HCEC 1CT (cell line): ENCODE measurements around the gene FAM199X.
A peak's percentile ranks its signal among the peaks of the same experiment; 100 is the strongest.

Experiments
- DNase-seq: peaks from one replicate; pipeline ENCODE4 v3.0.0-alpha.2; 2017

Gene FAM199X

DNA sequence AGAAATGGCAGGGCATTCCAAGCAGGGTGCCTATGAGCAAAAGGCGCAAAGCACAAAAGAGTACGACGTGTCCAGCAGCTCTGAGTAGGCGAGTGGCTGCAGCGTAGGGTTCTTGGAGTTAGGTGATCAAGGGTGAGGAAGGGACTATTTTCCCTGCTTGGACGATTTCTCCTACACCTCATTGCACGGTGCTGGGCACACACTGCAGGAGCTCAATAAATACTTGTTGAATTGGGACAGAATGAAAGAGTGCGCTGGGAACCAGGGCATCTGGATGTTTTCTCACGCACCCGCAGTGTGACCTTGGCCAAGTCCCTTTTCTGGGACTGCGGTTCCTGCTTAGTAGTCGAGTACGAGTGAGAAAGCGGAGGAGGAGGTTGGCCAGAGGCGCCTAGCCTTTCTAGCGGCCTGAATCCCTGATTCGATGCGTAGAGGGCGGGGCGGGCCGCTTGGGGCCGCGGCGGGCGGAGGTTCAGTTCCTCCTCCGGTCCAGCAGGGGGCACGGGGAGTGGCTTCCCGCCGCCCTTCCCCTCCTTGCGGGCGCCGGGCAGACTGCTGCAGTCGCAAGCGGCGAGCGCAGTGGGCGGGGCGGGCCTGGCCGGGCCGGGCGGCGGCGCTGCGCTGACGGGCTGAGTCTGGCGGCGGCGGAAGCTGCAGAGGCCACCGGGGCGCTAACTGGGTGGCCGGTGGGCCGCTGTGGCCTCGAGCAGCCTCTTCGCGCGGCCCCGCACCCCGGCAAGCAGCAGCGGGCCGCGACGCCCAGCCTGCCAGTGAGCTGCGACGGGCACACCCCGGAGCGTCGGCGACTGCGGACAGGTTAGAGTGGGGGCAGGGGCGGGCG is at the start of gene FAM199X:
FAM199X (plus strand) TSS at position 560 of the 841 bp plus-strand sequence. CDS start 333 bp downstream, outside the sequence.
- DNase-seq, result peak; percentile 82

DNA sequence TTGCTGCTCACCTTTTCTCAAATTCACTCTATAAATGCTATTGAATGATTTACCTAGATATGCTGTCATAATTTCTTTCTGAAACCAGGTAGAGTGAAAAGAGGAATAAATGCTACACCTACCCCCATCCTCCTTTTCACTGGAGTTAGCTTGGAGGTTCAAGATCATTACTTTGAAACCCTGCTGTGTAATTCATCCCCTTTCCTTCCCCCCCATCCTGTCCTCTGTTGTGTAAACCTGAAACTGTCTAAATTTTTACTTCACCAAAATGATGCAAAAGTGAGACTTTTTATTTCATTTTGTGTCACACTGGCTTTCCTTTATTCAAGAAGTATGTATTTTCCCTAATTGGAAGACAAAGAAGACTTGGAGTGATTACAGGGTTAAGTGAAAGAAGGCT is 48.5 kb upstream of the FAM199X start:
- DNase-seq, result no peak

DNA sequence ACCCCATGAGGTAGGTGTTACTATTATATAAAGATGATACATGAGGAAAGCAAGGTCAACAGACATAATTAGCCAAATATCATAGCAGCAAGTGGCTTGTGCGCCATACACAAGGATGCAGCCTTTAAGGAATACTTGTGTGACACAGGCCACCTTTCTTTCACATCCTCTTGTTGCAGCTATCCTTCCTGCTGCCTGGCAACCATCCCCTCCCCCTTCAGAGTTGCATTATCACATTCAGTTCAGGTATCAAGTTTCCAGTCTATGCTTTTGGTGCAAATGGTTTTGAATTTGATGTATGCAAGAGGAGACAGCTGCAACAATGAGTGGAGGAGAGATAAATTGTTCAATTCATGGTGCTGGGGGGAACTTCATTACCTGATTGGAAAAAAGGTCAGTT is 47.5 kb upstream of the FAM199X start:
- no peak for DNase-seq

DNA sequence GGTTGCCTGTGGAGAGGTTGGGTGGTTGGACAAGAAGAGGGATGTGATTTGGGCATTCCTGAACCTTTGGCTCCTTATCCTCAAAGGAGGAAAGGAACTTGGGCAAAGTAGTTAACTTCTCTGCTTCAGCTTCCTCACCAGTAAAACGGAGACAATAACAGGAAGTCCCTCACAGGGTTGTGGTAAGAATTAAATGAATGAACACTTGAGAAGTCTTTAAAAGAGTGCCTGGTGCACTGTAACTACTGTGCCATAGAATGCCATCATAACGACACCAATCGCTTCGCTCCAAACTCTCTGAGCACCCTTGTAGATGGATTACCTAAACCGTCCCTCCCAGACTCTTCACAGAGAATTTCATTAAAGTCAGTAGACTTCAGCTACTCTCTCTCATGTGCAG is 43.4 kb upstream of the FAM199X start:
- DNase-seq, result no peak

DNA sequence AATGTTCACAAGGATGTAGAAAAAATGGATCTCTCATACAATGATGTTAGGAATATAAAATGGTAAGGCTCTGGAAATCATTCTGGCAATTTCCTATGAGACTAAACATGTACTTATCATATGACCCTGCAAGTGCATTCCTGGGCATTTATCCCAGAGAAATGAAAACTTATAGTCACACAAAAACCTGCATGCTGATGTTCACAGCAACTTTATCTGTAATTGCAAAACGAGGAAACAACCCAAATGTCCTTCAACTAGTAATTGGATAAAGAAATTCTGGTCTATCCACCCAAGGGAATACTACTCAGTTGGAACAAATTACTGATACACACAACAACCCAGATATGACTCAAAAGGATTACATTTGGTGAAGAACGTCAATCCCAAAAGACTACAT is 39.4 kb upstream of the FAM199X start:
- no peak for DNase-seq

DNA sequence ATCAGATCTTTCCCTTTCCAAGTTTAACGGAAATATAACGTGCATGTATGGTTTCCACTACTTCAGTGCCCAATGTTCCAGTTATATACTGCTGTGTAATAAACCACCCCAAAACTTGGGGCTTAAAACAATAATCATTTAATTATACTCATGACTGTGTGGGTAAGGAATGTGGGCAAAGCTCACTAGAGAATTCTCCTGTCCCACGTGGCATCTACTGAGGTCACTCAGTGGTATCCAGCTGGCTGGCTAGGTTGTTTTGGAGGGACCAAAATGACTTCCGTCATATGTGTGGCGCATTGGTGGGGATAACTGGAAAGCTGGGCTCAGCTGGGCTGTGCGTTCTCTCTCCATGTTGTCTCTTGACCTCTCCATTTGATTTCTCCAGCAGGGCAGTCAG is 35.4 kb upstream of the FAM199X start:
- DNase-seq, result no peak

DNA sequence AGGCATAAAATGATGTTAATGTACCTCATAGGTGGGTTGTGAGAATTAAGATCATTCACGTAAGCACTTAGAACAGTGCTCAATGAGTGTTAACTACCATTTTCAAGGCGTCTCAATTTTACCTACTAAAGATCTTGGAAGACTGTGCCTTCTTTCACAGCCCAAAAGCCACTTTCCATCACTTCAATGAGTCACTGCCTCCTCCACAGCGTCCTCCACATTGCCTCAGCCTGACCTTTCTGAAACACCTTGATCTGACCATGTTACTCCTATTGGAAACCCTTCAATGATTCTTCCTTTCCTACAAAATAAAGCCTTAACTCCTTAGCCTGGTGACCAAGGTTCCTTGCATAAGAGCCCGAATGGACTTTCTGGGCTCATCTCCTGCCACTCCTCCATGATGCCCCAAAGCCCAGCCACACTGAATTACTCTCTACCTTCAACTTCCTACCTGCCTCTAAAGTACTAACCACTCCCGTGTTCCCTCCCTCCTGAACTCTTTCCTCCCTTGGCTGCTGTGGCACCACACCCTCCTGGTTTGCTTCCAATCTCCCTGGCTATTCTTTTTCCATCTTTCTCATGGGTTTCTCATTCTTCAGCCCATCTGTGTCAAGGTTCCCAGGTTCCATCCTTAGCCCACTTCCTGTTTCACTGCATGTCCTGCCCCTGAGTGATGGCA is 31.5 kb upstream of the FAM199X start:
- no peak for DNase-seq

DNA sequence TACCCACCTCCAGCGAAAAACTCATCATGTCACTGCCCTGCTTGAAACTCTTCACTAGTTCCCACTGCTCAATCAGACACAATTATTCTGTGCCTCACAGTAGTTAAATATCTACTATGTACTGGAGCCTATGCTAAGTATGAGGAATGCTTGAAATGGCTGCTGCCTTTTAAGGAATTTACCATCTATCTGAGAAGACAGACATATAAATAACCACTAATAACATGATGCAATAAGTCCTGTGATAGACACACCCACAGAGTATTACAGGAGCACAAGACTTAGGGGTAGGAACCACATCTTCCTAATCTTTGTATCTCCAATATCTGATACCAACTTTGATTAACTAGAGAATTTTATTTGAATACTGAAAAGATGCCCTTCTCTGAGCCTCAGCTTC is 30.6 kb upstream of the FAM199X start:
- no peak for DNase-seq

DNA sequence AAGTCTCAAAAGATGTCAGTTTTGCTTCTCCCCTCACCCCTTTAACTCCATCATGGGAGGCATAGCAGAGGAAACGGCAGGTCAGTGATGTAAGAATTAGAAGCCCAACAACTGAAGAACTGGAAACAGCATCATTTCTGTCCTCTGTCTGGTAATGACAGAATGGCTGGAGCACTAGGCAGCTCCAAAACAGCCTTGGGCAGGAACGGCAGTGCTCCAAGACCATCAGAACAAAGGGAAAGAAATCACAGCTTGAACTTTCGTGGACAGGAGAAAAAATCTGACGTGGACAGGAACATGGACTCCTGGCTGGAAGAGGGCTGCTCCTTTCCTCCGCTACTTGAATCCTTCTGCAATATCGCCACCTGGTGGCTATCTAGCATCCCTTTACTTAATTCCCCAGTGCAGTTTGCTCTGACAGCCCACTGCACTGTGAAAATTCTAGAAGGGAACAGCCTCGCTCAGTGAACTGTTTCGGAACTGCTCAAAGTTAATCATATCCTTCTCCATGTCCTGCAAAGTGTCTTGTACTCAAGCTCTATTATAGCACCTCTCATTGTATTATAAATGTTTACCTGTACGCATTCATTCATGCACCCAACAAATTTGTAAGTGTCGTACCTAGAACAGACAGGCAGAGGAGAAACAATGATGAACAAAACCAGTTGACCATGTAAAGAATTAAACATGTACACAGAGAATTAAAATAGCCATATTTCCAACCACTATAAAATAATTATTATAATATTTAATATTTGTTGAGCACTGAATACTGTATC is 29.8 kb upstream of the FAM199X start:
- DNase-seq, result peak; percentile 65

DNA sequence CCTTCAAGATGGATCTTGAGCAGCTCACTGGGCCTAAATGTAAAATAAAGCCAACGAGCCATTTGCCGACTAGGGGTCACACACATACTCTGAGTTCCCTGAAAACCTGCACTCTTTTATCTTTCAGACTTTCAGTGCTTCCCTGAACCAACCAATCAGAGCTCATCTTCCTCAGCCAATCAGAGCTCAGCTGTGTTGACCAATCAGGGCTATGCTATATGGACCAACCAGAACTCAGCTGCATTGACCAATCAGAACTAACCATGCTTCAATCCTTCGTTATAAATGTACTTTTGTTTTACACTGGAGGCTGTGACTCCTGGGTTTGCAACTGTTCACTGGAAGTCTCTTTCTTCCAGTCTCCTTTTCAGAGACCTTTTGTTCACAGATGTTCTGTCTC is 28.8 kb upstream of the FAM199X start:
- DNase-seq, result no peak

DNA sequence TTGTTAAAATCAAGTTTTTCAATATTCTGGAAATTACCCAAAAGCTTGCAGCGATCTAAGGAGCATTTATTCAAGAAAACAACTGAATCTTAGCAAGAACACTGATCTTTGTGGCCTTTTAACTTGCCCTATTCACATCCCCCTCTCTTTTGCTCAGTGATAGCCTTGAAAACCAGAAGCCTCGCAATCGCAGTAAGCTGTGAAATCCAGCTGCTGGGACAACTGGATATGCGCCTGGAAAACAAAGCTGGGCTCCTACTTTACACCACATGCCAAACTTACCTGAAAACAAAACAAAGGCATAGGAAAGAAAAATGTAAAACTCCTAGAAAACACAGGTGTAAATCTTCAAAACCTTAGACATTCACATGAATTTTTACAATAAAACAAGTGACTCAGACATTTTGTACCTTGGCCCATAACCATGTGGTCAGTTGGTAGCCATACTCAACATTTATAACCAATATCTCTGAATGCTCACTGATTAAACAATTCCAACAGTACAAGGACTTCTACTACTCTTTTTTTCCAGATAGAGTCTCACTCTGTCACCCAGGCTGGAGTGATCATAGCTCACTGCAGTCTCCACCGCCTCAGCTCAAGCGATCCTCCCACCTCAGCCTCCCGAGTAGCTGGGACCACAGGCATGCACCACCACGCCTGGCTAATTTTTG is 25.0 kb upstream of the FAM199X start:
- no peak for DNase-seq

DNA sequence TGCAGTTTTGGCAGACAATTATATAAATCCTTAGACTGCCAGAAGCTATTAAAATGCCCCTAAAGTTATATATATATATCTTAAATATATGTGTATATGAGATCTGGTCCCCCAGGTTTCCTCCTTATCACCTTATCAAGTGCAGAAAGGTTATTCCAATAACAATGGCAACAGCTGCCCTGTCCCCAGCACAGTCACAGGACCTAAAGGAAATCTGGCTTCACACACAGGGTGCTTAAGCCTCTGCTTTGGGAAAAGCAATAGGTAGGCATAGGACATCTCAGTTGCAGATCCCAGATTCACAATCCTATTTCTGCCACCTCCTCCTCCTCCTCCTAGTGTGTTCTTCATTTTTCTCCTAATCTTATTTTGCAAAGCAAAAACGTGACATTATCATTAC is 15.2 kb upstream of the FAM199X start:
- DNase-seq, result no peak

DNA sequence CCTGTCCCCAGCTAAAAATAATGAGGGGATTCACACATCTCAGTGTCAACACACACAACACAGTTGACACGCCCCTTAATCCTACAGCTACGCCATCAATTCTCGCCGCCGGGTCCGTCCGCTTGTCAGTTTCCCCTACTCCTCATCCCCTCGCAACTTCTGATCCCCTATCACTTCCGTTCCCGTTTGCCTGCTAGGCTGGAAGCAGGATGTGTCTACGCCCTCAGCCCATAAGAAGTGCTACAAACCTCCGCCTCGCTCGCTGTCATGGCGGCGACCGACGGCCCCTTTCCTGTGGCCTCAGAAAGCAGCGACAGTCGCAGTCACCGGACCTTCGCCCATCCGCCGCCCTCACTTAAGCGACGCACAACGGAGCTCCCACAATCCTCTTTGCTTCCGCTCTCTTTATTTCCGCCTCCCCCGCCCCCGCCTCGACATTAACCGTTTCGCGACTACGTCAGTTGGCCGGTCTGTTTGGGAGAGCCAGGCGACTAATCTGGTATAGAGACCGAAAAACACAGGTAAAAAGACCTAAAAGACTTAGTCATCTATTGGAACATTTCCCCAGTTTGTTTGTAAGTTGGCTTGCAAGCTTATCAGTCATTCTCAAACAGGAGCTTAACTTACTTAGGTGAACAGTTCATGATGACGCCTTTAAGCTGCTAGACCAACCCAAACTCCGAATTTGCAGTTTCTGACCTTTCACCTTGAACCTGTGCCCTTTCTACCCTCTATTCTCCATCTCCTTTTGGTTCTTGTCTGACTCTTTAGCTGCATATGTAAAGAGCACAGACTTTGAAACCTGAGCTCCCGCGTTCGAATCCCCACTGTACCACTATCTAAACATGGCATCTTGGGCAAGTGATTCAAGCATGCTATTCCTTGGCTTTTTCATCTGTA is 9.4 kb upstream of the FAM199X start, which contains the start of gene SLC25A53:
SLC25A53 (minus strand) TSS at position 380 of the 900 bp plus-strand sequence. CDS start 51,752 bp downstream, outside the sequence.
- peak; percentile 74 for DNase-seq

DNA sequence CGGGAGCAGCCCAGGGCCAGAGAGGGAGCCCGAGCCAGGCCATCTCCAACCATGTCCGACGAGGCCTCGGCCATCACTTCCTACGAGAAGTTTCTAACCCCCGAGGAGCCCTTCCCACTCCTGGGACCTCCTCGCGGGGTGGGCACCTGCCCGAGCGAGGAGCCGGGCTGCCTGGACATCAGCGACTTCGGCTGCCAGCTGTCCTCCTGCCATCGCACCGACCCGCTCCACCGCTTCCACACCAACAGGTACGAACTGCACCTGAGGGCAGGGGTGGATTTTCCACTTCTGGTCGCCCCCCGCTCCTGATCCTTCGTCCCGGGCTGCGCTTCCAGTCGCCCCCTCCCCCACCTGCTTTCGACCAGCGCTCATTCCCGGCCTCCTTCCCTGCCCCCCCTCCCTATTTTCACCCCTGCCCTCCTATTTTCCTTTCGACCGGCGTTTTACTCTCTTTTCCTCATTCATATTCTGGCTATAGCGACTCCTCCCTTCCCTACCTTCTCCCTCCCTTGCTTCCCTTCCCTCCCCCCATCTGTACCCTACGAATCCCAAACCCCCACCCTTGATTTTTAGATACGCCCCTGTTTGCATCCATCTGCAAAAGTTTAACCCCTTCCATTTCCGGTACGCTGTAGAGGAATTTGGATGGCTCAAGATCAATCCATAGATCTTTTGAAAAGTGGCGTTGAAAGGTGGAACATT is 633 bp downstream of the FAM199X start:
- DNase-seq, result no peak

DNA sequence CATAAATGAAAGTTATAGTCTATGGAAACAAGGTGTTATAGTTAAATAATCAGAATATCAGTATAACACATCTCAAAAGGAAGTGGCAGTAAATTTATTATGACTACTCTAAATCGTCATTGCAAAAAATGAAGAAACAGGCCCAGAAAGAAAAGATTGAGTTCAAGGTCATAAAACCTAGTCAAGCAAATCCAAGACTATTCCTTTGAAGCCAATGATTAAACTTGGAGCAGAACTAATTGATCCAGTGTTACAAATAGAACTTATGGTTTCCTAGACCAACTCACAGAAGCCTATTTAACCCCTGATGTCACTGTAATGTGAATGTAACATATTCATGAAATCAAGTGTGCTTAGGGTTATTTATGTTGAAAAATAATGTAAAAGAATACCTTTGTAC is 1.9 kb downstream of the FAM199X start:
- no peak for DNase-seq

DNA sequence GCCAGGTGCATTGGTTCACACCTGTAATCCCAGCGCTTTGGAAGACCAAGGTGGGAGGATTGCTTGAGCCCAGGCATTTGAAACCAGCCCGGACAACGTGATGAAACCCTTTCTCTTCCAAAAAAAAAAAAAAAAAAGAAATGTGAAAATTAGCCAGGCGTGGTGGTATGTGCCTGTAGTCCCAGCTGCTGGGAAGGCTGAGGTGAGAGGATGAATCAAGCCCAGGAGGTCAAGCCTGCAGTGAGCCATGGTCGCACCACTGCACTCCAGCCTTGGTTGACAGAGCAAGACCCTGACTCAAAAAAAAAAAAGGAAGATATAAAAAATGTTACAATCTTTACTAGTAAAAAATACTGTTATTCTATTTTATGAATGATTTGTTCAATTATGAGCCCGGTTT is 5.9 kb downstream of the FAM199X start:
- no peak for DNase-seq

DNA sequence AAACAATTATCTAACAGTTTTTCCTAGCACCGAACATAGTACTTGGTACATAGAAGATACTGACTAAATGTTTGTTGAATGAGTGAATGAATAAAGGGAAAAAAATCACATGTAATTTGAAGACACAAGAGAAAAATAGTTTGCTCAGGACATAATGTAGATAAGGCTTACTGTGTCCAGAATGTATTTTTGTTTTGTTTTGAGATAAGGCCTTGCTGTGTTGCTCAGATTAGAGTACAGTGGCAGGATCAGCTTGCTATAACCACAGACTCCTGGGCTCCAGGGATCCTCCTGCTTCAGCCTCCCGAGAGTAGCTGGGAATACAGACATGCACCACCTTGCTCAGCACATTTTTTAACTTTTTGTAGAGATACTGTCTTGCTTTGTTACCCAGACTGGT is 6.5 kb downstream of the FAM199X start:
- DNase-seq, result no peak

DNA sequence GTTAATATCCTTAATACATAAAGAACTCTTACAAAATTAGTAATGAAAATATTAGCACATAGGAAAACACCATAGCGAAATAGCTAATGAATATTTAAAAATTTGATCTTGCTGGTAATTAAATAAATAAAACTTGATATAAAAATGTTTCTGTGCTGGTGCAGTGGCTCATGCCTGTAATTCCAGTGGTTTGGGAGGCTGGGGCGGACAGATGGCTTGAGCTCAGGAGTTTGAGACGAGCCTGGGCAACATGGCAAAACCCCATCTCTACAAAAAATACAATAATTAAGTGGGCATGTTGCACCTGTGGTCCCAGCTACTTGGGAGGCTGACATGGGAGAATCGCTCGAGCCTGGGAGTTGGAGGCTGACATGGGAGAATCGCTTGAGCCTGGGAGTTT is 7.6 kb downstream of the FAM199X start:
- no peak for DNase-seq

DNA sequence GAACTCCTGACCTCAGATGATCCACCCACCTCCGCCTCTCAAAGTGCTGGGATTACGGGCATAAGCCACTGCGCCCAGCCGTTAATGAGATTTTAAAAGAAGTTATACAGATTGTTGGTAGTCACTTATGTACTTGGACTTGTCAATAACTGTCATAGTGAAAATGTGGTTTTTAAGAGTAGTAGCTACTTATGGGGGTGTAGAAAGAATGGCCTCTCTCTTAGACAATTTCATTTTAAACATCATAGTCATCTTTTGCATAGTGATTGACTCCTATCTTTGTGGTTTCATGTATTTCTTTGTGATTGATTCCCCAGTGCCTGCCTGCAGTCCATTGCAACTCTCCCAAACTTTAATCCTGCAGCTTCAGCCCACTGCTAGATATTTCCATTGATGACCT is 17.4 kb downstream of the FAM199X start:
- no peak for DNase-seq

DNA sequence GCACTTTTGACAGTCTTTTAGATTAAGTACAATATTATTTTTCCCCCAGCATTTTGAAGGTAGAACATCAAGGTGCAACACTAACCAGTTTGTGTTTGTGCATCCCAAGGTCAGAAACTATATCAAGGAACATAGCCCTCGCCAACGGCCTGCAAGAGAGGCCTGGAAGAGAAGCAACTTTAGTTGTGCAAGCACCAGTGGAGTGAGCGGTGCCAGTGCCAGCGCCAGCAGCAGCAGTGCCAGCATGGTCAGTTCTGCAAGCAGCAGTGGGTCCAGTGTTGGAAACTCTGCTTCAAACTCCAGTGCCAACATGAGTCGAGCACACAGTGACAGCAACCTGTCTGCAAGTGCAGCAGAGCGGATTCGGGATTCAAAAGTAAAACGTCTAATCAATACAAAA is 21.7 kb downstream of the FAM199X start:
- no peak for DNase-seq

DNA sequence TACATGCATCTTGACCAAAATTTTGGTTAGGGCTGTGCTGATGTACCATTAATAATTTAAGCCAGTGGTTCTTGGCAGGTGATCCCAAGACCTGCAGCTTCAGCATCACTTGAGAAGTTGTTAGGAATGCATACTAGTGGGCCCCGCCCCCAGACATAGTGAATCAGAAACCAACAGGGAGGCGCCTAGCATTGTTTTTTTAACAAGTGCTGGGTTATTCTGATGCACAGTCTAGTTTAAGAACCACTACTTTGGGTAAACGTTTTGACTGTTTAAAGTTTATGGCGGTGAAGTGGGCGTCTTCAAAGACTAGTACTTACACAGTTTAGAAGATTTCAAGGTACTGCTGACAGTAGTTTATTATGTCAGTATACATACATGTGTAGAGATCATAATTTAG is 23.6 kb downstream of the FAM199X start:
- DNase-seq, result no peak
